GM12878 (cell line): Measurements from ENCODE around the gene SLC25A47.

Source experiments
- NFYA ChIP-seq: IDR thresholded peaks from 2 replicates; pipeline ENCODE4 v1.6.1; 2011; ENCODE audit warnings: low read depth, mild to moderate bottlenecking, low read length, improper control_type of control experiment, borderline replicate concordance
- POLR2AphosphoS5 ChIP-seq: IDR thresholded peaks from 2 replicates; pipeline ENCODE4 v1.6.1; 2011; ENCODE audit warnings: mild to moderate bottlenecking, low read length, inconsistent platforms
- RAD21 ChIP-seq: IDR thresholded peaks from 2 replicates; pipeline ENCODE4 v1.6.1; 2011; ENCODE audit warnings: mild to moderate bottlenecking, low read depth, low read length, moderate library complexity; ENCODE audit not compliant: insufficient read depth
- RB1 ChIP-seq: fragments of 450-650 bp; formaldehyde crosslinking; IDR thresholded peaks from 2 replicates; pipeline ENCODE4 v1.6.1; 2017; ENCODE audit warnings: mild to moderate bottlenecking, borderline replicate concordance
- YY1 ChIP-seq: IDR thresholded peaks from 2 replicates; pipeline ENCODE4 v1.6.1; 2011; ENCODE audit warnings: low read depth, mild to moderate bottlenecking, low read length
- TF ChIP-seq, protein P1 (sequence below): fragments of 450-650 bp; IDR thresholded peaks from 2 replicates; pipeline ENCODE4 v1.6.1; 2016; ENCODE audit warnings: mild to moderate bottlenecking
- TF ChIP-seq, protein P2 (sequence below), 3 experiments: IDR thresholded peaks in 2 of 3; conservative IDR thresholded peaks in 1 of 3; 2 replicates each; pipeline ENCODE4 v1.5.1; 2011; ENCODE audit warnings: low read depth in 3 of 3, low read length in 3 of 3, mild to moderate bottlenecking in 3 of 3, control low read depth in 2 of 3, moderate library complexity in 2 of 3, inconsistent platforms in 1 of 3, mixed read lengths in 1 of 3; ENCODE audit not compliant: control insufficient read depth in 2 of 3, insufficient read depth in 1 of 3; ENCODE audit errors: extremely low read depth in 1 of 3

DNA sequence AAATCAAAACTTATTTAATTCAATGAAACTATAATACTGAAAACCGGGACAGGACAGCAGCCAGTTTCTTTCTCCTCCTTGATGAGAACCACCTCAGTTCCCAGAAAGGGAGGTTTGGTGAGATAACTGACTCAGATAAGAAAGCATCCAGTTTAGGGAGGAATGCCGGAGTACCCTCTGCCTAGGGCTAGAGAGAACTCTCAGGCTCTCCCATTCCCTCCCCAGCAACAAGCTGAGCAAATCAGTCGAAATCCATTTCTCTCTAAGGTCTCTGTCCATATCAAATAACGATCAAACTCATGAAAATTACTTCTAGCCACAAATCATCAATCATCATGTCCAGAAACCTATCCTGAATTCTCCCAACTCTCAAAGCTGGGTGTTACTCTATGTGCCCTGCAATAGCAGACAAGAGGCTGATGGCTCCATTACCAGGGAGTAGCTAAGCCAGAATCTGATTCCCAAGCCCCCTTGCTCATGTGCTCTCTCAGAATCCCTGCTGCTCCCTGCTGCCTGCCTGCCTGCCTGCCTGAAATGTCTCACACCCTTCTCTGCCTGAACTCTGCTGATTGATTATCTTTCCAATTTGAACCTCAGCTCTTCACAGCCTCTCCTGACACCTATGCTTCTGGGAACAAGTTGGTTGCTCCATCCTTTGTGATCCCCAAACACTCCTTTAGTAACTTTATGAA is 49.4 kb downstream of the SLC25A47 start:
- TF ChIP-seq, protein P1, sequence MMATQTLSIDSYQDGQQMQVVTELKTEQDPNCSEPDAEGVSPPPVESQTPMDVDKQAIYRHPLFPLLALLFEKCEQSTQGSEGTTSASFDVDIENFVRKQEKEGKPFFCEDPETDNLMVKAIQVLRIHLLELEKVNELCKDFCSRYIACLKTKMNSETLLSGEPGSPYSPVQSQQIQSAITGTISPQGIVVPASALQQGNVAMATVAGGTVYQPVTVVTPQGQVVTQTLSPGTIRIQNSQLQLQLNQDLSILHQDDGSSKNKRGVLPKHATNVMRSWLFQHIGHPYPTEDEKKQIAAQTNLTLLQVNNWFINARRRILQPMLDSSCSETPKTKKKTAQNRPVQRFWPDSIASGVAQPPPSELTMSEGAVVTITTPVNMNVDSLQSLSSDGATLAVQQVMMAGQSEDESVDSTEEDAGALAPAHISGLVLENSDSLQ = no peak
- no peak for TF ChIP-seq RAD21
- no peak for TF ChIP-seq YY1
- TF ChIP-seq, protein P2, sequence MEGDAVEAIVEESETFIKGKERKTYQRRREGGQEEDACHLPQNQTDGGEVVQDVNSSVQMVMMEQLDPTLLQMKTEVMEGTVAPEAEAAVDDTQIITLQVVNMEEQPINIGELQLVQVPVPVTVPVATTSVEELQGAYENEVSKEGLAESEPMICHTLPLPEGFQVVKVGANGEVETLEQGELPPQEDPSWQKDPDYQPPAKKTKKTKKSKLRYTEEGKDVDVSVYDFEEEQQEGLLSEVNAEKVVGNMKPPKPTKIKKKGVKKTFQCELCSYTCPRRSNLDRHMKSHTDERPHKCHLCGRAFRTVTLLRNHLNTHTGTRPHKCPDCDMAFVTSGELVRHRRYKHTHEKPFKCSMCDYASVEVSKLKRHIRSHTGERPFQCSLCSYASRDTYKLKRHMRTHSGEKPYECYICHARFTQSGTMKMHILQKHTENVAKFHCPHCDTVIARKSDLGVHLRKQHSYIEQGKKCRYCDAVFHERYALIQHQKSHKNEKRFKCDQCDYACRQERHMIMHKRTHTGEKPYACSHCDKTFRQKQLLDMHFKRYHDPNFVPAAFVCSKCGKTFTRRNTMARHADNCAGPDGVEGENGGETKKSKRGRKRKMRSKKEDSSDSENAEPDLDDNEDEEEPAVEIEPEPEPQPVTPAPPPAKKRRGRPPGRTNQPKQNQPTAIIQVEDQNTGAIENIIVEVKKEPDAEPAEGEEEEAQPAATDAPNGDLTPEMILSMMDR (IDR thresholded peaks at IDR 0.05 in 2 of 3, conservative IDR thresholded peaks at IDR 0.05 in 1 of 3; ENCODE audit: control insufficient read depth in 2 of 3, extremely low read depth in 1 of 3, insufficient read depth in 1 of 3, low read depth in 3 of 3, low read length in 3 of 3) = no peak
- no peak for TF ChIP-seq NFYA
- no peak for TF ChIP-seq POLR2AphosphoS5
- TF ChIP-seq RB1 = no peak
